ENCODE results near the gene NOD2.

The NOD2 gene

DNA sequence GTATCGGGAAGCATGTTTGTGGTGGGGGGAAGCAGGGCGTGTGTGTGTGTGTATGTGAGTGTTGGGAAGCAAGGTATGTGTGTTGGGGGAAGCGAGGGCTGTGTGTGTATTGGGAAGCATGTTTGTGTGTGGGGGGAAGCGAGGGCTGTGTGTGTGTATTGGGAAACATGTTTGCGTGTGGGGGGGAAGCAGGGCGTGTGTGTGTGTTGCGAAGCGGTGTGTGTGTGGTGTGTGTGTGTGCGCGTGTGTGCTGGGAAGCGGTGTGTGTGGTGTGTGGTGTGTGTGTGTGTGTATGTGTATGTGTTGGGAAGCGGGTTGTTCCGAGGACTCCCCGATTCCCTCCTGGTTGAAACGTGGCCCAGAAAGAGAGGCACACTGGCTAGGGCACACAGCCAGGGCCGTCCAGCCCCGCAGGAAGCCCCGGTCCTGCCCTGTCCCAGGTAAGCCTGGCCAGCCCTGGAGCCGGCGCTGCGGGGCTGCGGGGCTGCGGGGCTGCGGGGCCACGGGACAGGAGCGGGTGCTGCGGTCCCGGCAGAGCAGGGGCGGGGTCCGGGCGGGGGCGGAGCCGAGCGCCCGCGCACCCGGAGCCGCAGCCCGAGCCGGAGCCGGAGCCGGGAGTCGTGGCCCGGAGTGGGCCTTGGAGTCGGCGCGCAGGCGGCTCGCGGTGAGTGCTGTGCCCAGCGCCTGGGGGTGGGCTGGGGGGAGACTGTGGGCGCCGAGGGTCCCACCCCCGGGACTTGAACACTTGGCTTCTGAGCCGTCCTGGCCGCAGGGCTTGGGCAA, at the start of gene NOD2:
TSS of gene NOD2 (plus strand) at position 608 of the 783 bp plus-strand sequence. CDS start 5,890 bp downstream, outside the sequence.
- DNase-seq = no peak

DNA sequence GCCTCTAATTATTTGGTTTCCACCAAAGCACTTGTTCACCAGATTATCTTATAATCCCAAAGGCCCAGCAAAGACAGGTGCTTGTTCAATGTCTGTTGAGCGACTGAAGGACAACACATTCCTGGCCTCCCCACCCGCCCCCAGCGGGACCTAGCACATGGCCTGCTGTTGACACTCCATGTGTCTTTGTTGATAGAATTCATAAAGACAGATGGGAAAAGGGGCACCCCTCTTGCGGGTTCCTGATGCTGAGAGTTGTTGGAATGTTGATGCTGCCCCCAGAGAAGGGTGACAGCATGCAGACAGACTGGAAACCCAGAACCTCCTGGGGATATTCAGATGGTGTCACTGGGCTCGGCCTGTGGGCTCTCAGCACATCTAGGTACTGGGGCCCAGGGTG, 49.2 kb upstream of the NOD2 start:
- DNase-seq = no peak

DNA sequence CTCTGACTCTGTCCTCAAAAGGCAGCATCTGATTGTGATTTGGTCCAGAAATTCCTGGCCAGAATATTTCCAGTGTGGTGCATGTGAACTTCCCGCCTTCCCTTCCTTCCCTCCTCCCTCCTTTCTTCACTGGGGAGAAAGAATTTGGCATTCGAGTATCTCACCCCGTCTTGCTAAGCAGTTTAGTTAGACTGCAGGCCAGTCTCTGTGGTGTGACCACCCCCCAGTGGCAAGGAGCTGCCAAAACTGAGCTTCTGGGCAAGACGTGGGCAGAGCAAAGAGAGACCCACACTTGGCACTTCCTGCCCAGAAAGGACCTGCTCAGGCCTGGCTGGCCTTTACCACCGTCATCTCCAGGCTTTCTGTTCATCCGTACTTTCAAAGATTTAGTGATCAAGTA, 48.7 kb upstream of the NOD2 start:
- DNase-seq = no peak

DNA sequence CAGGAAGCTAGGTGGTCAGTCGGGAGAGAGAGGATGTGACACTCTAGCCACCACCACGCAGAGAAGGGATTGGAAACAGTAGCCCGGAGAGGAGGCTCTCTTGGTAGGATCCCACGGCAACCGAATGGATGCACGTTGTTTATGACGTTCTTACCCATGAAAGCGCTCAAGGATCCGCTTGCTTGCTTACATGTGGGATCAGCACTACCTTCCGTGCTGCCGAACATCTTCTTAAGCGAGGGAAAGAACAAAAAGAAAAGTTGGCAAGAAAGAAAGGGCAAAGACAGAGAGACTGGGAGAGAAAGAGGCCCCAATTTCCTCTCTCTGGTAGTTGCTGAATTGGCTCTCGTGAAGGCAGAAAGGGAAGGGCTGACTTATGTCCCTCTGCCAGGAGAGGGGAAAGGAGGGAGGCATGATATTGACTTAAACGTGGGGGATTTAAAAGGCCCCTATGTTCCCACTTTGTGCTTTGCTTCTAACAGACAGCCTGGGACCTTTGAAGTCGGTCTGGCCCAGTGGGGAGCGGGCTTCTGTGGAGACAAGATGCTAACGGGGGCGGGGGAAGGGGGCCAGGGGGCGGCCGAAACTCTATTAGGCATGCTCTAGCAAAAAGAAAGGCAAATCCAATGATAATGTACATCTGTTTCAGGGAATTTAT, 47.7 kb upstream of the NOD2 start:
- no peak for DNase-seq

DNA sequence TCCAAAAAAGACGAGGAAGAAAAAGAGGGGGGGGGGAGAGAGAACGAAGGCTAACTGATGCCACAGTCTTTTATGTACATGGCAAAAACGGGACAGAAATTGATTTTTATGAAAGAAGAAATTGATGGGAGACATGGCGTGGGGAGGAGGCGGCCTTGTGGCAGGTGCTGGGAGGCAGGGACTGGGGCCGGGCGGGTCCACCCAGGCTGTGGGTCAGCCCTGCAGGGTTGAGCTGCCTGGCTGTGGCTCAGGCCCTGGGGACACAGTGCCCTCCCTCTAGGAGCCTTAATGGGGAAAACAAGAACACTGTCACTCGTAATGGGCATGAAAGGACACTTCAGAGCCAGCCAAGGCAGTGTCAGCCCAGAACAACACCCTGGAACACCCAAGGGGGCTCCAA, 47.1 kb upstream of the NOD2 start:
- DNase-seq = no peak

DNA sequence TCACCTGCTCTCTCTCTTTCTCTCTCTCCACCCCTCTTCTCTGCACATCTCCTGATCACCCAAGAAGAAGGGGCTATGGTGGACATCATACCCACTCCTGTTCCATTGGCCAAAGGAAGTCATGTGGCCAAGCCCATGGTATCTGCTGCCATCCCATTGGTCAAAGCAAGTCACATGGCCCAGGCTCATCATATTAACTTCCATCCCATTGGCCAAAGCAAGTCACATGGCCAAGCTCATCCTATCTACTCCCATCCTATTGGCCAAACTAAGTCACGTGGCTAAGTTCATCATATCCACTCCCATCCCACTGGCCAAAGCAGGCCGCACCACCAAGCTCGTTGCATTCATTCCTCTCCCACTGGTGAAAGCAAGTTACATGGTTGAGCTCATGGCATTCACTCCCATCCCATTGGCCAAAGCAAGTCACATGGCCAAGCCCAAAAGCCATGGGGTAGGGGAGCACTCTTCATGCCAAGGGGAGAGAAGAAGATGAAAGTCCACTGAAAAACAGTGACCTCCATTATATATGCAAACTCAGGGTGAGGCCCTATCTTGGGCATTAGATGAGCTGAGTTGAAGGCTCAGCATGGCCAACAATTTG, 41.5 kb upstream of the NOD2 start:
- DNase-seq = no peak

DNA sequence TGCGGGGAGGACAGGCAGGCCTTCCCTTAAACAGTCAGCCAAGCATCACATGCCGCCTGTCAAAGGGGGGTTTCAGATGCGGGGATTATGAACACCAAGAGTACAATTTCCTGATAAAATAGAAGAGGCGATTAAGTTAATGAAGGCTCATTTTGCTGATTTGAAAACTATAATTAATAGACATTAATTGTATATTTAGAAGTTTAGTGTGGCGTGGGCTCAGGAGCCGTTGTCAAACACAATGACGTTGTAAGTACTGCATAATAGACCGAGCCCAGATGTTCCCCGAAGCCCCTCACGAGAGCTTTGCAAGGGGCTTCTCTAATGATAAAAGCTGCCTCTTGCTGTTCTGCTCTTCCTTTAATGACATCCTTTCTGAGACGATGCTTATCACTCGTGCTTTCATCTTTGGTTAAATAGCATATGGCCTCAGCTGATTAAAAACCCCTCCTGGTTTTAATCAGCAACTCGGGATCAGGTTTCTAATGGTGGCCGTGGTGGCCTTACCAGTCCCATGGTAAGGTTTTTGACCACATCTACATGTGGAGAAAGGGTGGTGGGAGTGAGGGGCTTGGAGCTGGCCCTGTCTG, 40.5 kb upstream of the NOD2 start:
- DNase-seq = no peak

DNA sequence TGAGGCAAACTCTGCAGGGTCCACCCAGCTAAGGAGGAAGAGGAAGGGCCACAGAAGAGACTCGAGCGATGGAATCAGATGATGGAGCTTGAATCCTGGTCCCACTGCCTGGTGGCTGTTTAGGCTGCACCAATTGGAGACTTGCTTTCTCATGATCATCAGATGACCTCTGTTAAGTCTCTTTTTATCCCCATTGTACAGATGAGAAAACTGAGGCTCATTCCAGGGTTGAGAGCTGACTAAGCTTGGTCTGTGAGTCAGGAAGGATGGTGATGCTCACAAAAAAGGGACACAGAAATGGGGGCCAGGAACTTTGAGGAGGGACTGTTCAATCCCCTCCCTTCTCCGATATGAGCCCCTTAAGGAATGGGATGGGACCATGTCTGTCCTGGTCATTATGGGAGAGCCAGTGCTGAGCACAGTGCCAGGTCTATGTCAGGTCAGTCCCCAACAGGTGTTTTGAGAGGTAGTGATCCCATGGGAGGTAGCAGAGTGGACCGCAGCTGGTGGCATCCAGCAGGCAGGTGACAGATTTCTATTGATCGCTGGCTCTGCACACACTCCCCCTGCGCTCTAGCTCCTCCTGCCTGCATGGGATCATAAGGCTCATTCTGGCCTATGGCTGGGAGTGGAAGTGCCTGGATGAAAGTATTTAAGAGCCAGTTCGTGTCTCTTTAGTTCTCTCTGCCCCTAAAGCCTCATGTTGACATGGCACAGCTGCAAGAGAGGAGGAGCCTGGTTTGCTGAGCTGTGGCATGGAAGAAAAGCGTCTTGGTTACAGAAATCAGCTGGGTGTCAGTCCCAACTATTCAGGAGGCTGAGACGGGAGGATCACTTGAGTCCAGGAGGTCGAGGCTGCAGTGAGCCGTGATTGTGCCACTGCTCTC, 39.5 kb upstream of the NOD2 start:
- no peak for DNase-seq

DNA sequence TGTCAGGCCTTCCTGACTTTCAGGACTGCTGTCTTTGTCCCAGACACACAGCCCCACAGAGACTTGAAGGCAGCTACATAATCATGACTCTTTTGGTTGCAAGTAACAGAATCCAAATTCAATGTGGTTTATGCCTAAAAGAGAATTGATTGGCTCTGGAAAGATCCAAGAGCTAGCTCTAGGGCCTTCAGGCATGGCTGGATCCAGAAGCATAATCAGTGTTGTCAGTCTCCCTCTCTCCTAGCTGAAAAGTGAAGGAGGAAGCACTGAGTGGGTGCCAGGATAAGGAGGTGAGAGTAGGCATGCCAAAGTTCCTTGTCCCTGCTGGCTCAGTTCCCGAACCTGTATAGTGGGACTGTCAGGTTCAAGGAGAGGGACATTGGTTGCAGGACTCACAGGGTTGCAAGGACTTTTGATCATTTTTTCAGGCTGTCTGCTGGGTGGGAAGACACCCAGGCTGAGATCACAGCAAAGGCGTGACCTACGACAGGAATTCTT, 37.8 kb upstream of the NOD2 start:
- no peak for DNase-seq

DNA sequence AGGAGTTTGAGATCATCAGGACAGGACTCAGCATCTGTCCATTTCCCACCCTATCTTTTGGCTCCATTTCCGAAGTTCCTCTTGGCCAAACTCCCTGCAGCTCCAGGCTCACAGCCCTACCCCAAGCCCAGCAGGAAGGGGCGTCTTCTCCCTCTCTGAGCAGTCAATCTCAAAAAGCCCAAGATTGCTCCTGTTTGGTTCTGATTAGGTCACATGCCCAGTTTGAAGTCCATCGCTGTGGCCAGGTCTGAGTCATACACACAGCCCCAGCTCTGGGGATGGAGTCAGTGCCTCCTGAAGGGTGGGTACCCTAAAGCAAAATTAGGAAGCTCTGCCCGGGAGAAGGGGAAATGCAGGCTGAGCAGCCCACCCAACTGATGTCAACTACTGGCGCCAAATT, 36.2 kb upstream of the NOD2 start:
- DNase-seq = no peak

DNA sequence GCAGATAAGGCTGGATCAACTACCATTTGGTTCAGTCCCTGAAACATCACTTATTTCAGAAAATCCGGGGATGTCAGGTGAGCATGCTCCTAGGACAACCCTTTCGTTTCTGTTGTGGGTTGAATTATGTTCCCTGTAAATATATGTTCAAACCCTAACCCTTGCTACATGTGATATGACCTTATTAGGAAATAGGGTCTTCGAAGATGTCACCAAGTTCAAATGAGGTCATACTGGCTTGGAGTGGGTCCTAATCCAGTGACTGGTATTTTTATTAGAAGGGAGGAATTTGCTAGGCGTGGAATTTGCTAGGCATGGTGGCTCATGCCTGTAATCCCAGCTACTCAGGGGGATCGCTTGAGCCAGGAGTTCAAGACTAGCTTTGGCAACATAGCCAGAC, 33.6 kb upstream of the NOD2 start:
- no peak for DNase-seq

DNA sequence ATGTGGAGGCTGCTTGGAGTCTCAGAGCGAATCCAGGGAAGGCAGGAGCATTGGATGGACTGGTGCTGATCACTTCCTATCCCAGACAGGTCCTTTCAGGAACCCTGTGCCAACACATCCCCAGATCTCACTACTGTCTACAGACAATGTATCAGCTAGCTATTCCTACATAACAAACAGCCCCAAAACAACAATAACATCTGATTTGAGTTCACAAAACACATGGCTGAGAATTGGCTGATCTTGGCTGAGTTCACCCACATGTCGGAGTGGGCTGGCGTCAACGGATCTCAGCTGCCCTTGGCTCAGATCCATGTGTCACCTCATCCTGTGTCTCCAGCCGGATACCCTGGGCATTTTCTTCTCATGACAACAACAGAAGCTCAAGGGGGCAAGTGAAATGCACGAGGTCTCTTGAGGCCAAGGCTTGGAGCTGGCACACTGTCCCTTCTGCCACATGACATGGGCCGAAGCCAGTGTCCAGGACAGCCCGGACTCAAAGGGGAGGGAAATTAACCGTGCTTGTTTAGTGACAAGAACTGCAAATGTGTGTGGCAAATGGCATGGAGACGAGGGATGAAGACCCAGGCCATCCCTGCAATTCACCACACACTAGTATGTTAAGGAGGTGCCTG, 31.0 kb upstream of the NOD2 start:
- no peak for DNase-seq

DNA sequence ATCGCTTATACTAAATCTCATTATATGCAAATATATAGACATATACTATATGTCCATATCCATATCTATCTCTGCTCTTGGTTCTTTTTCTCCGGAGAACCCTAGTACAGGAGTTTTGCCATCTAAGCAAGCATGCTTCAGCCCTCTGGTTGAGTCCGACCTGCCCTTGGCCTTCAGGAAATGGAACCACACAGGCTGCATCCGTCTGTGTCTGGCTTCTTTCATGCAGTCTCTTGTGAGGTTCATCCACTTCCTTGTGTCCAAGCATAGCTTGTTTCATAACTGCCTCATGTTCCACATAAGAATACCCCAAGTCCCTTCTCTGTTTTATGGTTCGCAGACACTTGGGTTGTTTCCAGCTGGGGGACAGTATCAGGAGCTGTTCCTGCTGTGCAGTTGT, 29.1 kb upstream of the NOD2 start:
- no peak for DNase-seq

DNA sequence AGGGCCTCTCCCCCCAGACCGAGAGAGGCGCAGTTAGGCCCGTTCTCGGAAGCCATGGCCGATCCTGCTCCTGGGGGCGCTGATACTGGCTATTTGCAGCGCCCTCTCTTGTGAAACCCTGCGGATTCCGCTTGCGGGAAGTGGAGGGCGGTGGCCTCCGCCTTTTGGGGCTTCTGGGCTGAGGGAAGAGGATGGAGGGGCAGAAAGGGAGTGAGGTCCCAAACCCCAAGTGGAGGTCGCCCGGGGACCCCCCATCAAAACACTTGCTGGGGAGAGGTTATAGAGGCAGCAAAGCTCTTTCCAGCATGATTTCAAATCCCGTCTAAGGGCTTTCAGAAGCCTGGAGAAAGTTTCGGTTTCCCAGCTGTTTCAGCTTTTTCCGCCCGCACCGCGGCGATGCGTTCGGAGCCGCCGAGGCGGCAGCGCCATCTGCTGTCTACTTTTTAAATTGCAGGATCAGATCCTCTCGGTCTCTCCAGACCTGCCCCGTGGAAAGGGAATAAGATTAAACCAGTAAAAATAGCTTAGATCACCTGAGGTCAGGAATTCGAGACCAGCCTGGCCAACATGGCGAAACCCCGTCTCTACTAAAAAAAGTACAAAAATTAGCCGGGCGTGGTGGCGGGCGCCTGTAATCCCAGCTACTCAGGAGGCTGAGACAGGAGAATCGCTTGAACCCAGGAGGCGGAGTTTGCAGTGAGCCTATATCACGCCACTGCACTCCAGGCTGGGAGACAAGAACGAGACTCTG, 28.1 kb upstream of the NOD2 start:
- DNase-seq = peak; percentile 55

DNA sequence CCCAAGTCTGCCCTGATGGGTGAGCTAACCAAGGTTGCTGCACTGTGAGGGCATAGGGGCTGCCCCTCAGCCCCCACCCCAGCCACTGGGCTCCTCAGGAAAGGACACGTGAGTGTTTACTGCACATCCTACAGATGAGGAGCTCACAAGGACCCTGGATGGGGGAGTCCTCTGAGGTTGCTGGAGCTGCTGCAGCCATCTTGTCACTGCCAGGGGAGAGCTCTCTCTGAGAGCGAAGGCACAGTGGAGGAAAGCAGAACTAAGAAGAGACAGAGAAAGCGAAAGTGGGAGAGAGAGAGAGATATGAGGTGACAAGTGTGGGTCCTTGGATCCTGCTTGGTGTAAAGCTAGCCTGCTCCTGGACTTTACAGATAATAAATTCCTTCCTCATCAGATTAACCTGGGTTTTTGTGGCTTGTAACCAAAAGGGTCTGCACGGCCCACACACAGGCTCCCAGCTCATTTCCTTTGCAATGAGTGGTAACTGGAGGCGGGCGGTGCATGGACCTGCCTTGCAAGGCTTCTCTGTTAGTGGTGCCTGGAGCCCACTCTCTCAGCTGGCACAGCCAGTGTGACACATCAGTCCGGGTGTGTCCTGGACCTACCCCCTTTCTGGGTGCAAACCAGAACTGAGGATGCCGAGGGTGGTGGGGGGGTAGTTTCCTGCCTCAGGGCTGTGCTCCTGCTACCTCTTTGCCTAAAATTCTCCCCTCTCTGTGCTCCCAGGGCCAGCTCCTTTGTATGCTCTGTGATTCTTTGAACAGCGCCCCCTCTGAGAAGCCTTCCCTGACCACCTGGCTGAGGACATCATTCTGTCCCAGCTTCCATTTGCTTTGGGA, 26.5 kb upstream of the NOD2 start:
- no peak for DNase-seq

DNA sequence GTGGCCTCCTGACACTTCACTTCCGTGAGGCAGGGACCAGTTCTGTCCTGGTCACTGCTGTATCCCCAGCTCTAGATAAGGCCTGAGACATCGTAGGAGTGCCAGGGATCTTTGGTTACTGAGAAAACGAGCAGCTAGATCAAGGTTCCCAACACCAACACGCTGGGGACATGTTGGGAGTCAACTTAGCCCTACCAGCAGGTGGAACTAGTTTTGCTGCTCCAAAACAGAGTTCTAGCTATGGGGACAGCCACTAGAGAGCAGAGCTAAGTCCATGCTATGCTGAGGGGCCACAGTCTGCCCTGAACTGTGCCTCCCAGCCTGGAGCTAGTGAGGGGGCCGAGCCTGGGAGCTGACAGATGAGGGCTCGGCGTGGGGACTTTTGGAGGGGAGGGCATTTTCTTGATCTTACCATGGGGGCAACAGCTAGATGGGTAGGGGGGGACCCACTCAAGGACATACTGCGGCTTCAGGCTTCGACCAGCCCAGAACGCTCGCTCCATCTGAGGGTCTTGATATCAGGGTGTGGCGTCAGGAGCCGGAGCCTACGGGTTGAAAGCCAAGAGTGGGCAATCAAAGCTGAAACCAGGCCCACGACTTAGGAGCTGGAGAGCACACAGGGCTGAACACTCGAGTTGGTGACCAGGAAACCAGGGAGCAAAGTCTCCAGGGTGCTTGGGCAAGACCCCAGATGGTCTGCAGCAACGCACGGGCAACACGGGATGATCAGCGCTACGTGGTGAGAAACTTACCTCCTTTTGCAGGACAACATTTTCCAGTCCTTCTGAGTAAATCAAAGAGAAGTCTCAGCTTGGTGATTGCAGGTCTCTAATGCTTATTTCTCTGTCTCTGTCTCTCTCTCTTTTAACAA, 25.7 kb upstream of the NOD2 start:
- DNase-seq = no peak

DNA sequence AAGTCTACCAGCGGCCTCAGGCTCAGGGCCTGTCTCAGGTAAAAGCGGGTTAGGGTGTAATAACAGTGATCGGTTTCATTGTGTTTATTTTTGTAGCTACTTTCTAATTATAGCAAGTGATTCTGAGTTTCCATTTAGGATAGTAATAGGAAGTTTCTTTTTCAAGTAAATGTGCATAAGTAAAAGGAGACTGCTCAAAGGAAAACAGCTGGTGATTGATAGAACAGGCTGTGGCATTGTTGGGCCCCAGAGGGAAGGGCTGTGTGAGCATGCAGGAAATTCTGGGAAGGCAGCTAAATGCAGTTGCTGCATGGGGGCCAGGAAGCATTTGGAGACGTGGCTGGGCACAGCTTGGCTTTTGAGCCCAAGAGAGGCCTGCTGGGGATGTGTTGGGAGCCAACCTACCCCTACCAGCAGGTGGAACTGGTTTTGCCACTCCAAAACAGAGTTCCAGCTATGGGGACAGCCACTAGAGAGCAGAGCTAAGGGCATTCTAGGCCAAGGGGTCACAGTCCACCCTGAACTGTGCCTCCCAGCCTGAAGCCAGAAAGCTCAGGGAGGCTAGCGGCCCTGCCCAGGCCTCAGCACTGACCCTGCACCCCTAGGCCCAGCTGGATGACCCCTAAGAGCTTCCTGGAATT, 24.9 kb upstream of the NOD2 start:
- no peak for DNase-seq

DNA sequence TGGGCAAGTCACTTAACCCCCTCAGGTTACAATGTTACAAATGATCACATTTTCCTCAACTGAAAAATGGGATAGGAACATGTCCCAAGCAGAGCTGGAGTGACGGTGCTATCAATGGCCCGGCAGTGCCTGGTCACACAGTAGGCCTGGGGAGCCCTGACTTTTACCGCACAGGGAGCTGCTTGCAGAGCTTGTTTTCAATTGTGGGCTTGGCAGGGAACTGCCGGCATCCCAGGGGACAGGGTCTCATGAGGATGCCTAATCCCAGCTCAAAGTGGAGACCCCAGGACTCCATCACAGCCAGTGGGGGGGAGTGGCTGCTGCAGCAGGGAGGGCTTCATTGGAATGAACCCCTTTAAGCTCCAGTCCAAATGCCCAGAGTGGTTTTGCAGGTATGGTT, 23.7 kb upstream of the NOD2 start:
- DNase-seq = no peak

DNA sequence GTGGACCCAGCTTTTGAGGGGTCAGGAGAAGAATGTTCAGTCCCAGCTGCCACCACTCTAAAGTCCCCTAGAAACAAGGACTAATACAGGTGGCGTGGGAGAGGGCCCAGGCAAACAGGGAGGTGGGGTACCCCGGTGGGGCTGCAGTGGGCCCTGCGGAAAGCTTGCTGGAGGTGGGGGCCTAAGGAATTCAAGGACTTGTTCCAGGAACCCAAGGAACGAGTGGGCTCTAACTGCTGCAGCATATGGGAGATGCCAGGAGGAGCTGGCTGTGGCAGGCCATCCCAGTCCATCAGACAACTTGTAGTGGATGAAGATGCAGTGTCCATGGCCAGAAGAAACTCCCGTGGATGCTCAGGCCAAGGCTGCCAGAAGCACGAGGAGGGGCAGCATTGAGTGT, 22.9 kb upstream of the NOD2 start:
- DNase-seq = no peak
